SU-DHL-6 (cell line): Measurements from ENCODE around the gene ADAMTS3.

Experiments
- EZH2phosphoT487 ChIP-seq: fragments of 200-600 bp; sonication (generic), shearing (Covaris generic); conservative IDR thresholded peaks from 2 replicates; pipeline ENCODE4 v1.6.1; 2018; ENCODE audit warnings: mild to moderate bottlenecking, antibody characterized with exemption, low read length, moderate library complexity, mixed read lengths
- TF ChIP-seq, protein P1 (sequence below): fragments of 200-600 bp; sonication (generic); IDR thresholded peaks from one replicate; pipeline ENCODE4 v1.5.1; 2017; ENCODE audit warnings: antibody characterized with exemption, mild to moderate bottlenecking, low read length, moderate library complexity; ENCODE audit not compliant: insufficient read depth, poor library complexity, severe bottlenecking

DNA sequence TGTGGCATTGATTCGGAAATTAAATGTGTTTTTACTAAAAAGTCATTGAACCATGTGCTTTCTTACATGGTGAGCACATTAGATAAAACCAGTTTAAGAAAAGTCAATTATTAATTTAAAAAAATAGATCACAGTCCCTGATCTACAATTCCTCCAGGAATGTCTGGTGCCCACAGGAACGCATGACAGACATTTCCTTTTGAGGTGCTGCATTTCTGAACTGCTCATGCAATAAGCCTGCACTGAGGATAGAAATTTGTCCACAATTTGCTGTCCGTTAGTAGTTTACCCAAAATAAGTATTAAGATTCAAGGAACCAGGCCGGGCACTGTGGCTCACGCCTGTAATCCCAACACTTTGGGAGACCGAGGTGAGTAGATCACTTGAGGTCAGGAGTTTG is 8.2 kb upstream of the ADAMTS3 start:
- TF ChIP-seq, protein P1, sequence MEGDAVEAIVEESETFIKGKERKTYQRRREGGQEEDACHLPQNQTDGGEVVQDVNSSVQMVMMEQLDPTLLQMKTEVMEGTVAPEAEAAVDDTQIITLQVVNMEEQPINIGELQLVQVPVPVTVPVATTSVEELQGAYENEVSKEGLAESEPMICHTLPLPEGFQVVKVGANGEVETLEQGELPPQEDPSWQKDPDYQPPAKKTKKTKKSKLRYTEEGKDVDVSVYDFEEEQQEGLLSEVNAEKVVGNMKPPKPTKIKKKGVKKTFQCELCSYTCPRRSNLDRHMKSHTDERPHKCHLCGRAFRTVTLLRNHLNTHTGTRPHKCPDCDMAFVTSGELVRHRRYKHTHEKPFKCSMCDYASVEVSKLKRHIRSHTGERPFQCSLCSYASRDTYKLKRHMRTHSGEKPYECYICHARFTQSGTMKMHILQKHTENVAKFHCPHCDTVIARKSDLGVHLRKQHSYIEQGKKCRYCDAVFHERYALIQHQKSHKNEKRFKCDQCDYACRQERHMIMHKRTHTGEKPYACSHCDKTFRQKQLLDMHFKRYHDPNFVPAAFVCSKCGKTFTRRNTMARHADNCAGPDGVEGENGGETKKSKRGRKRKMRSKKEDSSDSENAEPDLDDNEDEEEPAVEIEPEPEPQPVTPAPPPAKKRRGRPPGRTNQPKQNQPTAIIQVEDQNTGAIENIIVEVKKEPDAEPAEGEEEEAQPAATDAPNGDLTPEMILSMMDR, result no peak
- no peak for TF ChIP-seq EZH2phosphoT487
